ENCODE data around the gene NSMF. TPM values are rescaled to one million over a fixed set of nuclear protein-coding genes. Genes with fewer than 3 reads are reported as not detected.

Gene NSMF
- polyA plus RNA-seq, 3 donors, result 45.9 to 55.4 (median 50.4) TPM

DNA sequence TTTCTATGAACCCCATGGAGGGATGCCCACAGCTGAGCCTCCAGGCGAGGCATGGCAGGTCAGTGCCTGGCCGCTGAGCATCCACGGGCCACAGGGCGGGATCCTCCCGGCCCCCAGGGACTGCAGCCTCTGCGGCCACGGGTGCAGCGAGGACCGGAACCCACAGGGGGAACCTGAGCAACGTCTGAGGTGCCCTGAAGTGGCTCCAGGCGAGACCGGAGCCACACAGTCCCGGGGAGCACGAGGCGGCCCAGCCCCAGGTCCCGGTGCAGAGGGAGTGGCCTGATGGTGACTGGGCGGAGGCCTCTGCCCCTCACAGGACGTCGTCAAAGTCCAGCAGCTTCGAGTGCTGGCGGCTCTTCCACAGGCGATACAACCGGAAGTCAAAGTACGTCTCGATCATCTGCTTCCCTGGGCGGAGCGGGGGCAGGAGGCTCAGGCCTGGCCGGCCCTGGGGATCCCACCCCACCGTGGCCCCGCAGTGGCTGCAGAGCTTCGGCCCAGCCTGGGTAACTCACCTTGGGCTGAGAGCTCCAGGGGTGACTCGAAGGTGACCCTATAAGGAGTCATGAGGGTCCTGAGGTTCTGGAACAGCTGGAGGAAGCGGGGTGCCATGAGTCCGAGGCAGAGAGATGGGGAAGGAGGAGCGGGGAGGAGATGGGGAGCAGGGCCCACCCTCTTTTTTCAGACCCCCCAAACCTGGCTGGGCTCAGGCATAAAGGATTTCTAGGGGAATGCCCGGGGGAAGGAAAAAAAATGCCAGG is 9.9 kb downstream of the NSMF start:
- DNase-seq, result no peak

DNA sequence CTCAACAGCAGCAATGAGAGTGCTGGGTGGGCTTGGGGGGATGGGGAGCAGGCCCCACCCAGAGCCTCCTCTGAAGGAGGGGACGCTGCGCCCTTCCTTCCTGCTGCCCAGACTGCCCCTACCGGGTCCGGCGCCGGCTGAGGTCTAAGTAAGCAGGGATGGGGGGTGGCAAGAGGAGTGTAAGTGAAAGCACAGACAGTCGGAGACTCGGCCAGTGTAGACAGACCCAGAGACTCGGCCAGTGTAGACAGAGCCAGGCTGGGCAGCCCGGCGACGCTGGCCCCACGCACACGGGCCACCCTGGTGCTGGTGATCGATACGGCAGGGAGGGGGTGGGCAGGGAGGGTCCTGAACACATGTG is 10.6 kb downstream of the NSMF start:
- DNase-seq, result no peak

DNA sequence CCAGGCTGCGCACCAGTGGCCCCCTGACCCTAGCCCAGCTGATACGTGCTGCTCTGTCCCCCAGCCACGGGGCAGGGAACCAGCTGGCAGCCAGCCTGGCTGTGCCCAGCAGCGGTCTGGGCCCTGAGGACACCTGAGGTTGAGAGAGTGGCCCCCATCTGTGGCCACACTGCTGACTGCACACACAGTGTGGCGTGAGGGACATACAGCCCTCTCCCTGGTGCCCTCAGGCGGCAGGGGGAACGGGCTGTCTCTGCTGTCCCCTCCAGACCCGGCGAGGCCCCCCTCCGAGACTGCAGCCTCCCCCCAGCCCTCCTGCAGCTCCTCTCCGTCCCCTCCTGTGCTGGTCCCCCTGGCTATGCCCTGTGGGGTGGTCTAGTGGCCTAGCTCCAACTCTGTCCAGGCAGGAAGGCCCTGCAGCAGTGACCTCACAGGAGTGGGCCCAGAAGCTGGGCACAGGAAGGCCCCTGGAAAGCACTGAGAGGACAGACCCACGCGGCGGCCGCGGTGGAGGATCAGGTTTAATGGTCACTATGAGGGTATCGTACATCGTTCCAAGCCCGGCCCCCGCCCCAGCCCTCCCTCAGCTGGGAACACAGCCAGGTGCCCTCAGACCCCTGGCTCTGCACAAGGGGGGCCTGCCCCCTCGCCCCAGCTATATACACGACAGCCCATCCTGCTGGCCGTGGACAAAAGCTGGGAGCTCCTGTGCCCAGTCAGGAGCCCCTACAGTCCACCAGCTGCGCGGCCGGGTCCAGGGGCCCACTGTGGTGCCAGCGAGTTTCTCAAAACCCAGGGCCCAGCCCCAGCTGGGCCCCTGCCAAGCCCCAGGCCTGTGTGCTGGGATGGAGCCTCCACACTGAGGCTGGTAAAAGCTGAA is 11.2 kb downstream of the NSMF start:
- DNase-seq, result no peak

DNA sequence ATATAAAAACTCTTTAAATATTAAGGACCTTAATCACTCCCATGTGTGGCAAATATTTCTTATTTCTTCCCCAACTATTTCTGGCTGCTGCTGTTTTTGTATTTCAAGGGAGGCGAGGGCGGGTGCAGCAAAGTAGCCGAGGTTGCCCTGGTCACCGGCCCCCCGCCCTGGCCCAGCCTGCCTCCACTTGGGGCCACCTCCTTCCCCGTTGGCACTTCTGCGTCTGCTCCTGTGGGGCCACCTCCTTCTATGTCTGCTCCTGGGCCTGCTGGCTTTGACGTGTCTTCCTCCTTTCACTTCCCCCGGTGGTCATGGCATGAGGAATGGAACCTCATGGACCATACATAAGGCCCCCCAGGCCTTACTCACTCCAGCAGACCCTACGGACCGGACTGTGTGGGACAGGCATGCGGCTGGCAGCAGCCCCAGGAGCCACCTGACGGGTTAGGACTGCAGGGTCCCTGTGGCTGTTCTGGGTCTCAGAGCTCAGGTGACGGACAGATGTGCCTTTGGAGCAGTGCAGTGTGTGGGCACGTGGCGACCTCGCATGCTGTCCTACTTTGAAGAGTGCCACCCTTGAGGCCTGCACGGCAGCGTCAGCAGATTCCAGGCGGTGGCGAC is 12.2 kb downstream of the NSMF start:
- no peak for DNase-seq

- DNase-seq, result no peak
These were observed 13.2 kb downstream of the NSMF start for GRCh38 chr9:137445930-137446431.

- no peak for DNase-seq
These were observed 13.8 kb downstream of the NSMF start for GRCh38 chr9:137445275-137445807.

DNA sequence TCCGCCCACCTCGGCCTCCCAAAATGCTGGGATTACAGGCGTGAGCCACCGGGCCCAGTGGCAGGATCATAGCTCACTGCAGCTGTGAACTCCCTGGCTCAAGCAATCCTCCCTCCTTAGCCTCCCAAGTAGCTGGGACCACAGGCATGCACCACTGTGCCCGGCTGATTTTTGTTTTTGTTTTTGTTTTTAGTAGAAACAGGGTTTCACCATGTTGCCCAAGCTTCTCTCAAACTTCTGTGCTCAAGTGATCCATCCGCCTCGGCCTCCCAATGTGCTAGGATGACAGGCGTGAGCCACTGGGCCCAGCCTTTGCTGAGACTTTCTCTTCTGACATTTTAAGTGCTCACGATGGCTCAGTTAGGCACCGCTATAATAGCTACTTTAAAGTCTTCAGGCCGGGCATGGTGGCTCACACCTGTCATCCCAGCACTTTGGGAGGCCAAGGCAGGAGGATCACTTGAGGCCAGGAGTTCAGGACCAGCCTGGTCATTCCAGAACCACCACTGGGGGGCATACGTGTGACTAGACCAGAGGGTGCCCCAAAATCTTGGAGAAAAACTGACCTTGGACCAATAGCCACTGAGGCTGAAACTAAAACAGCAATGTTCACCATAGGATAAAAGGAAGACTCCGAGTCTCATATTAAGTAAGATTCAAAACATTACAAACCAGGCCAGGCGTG is 14.9 kb downstream of the NSMF start:
- DNase-seq, result no peak

GRCh38 chr9:137441935-137442321 is 17.2 kb downstream of the NSMF start:
- DNase-seq, result no peak

DNA sequence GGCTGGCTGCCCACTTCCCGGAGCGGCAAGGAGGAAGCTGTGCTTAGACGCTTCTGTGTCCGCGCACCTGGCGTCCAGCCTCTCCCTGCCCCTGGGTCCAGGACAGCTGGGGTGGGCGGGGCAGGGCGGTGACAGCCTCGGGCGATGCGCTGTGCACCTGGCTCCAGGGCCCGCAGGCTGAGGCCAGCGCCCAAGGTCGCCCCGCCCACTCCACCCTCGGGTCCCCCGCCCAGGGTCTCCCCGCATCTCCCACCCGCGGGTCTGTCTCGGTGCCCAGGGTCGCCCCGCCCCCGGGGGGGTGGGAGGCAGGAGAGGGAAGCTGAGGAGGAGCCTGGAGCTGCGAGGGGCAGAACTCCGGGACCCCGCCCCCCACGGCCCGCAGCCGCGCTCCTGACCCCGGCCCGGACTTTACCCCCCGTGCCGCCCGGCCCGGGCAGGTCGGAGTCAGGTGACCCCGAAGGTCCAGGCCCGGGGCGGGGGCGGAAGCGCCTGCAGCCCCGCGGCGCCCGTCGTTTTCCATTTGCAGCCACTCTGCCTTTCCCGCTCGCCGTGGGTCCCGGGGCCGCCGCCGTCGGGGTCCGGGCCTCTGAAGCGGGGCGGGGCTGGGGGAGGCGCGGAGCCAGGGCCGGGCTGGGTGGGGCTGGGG is 17.7 kb downstream of the NSMF start, which contains the start of gene ENTPD8:
Gene ENTPD8, minus strand, starts transcription at position 69 of the 646 bp plus-strand sequence. CDS start 3,072 bp downstream, outside the sequence.
- no peak for DNase-seq

DNA sequence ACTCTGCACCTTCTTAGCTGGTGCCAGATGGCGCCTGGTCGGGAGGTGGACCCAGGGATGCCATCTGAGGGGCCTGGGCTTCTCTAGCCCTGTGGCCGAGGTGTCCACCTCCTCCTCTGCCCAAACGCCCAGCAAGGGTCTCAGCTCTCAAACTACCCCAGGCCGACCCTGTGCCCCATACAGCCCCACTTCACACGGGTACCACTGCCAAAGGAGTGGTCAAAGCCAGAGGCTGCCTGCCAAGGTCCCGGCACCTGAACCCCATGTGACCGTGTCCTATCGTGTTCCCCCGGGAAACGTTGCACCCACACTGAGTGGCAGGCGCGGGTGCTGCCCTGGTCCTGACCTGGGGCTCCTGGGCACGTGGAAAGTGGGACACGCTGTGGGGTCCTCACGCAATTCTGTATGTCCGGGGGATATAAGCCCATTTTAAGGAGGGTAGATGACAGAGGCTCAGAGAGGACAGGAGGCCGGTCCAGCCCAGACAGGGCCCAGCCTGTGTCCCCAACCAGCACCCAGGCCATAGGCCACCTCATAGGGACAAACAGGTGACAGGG is 19.9 kb downstream of the NSMF start:
- DNase-seq, result no peak

DNA sequence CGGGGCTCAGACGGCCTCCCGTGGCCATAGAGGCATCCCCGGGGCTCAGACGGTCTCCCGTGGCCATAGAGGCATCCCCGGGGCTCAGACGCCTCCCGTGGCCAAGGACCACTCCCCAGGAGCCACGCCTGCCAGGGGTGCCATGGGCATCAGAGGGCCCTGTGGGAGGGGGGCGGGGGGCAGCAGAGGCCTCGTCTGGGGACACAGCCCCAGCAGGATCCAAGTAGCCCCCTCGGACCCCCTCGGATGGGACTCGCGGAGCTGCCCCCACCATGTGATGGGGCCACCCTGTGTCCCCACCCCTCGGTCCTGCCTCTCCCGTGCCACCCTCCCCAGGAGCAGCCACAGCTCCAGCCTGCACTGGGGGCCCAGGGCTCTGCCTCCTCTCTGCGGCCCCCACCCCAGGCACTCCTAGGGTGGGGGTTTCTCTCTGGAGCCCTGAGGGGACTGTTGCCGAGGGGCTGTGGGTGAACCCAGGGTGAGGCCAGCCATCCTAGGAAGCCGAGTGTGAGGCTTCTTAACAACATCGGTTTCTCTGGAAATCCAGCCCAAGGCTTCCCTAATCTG is 20.5 kb downstream of the NSMF start:
- DNase-seq, result no peak

DNA sequence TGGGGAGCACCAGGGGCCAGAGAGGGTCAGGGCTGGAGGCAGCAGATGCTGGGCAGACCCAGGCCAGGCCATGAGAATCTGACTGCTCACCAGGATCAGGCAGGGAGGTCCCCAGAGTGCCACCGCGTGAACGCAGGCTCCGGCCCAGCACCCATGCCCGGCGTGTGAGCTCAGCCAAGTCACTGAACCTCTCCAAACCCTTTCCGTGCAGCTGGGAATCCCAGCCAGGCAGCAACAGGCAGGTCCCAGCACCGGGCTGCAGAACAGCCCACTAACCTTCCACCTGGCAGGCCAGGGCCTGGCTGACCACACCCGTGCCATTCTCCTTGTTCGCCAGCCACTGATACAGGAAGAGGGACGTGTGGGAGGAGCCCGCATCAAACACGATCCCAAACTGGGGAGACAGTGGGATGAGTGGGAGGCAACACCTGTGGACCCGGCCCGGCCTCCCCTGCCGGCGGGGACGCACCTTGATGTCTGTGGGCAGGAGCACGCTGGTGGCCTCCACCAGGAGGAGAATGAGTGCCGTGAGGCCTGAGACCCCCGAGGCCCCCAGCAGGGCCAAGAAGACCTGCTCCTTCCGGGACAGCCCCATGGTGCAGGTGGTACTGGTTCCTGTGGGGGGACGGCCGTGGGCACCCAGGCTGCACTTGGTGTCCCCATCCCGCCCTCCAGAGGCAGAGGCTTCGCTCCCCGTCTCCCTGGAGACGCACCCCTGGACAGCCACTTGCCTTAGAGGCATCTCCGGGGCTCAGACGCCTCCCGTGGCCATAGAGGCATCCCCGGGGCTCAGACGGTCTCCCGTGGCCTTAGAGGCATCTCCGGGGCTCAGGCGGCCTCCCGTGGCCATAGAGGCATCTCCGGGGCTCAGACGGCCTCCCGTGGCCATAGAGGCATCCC is 21.2 kb downstream of the NSMF start:
- no peak for DNase-seq

GRCh38 chr9:137436761-137437600 is 22.2 kb downstream of the NSMF start:
- DNase-seq, result no peak

DNA sequence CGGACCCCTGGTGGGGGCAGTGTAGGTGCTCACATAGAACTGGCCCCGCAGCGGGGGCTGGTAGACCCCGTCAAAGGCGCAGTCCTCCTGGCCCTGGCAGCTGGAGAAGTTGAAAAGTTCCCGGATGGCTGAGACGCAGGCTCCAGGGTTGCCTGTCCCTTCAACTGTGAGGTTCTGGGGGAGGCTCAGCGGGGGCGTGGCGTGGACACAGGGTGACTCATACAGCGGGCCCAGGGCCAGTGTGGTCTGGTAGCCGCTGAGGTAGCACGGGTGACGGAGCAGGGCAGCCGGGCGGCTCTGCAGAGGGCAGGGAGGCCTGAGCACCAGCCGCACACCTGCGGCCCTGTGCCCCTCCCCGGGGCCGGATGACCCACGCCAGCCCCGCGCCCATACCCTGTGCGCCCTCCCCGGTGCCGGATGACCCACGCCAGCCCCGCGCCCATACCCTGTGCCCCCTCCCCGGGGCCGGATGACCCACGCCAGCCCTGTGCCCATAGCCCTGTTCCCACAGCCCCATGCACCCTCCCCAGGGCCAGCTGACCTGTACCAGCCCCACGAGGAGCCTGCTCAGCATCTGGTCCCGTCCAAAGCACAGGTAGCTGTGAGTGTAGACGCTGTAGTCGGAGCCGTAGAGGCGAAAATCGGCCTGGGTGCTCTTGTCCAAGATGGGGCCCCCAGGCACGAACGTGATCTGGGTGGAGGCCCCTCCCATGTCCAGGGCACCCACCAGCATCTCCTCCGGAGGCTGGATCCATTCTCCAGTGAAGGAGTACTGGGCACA is 23.0 kb downstream of the NSMF start:
- no peak for DNase-seq

- no peak for DNase-seq
These were observed 23.7 kb downstream of the NSMF start for GRCh38 chr9:137435381-137435891.

DNA sequence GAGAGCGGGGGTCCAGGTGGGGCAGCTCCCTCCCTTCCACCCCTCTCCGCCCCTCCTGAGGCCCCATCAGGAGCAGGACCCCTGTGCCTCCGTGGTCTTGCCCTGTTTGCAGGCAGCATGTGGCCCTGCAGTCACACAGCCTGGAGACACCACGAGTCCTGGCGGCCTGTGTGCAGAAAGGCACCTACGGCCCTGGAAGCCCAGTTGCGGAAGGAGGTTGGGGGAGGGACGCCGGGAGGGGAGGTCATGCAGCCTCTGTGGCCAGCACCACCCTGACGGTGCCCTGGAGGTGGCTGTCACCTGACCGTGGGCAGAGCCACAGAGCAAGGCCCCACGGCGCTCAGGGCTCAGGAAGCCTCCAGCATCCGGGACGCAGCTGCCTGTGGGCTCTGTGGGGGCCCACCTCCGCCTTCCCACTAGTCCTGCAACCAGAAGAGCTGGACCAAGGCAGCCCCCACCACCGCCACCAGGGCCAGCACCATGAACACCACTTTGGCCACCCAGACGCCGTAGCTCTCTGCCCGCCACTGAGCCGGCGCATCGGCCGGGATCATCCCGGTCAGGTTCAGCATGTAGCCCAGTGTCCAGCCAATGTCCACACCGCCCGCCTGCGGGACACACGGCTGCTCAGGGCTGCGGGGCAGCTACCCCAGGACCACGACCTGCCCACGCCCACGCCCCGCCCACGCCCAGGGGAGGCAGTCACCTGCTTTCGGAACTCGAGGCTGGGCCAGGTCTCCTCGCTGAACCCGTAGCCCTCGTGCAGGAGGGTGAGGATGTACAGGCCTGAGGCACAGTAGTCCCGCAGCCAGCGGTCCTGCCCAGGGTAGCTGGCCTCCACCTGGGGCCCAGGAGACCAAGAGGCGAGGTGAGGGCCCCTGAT is 24.4 kb downstream of the NSMF start:
- no peak for DNase-seq
